Caco-2 (cell line): Measurements from ENCODE around the gene GPR137B. TPM values are rescaled to one million over a fixed set of nuclear protein-coding genes. Genes with fewer than 3 reads are reported as not detected.

Experiments used
- BruUV-seq: library from RNA; stranded (reverse); fragments of 400-500 nt; replicated peaks from 2 replicates; lab custom pipeline; 2021; lab: Mats Ljungman, UMichigan
- CTCF ChIA-PET: fragments of 300-600 bp; sonication (Branson Sonifier 250); formaldehyde crosslinking; loops from one replicate; lab custom pipeline; 2022; ENCODE audit warnings: antibody characterized with exemption; lab: Charles Lee
- POLR2A ChIA-PET: fragments of 300-600 bp; sonication (Branson Sonifier 250); formaldehyde crosslinking; loops from one replicate; lab custom pipeline; 2022; ENCODE audit warnings: antibody characterized with exemption; lab: Charles Lee
- DNase-seq, 2 experiments: peaks; one replicate each; pipeline versions ENCODE4 v3.0.0 to v3.0.0-alpha.2; 2020 to 2022
- H3K27me3 ChIP-seq: replicated peaks from 2 replicates; pipeline ENCODE4 v1.6.0; 2011; ENCODE audit warnings: low read length; ENCODE audit not compliant: control insufficient read depth, insufficient read depth
- H3K36me3 ChIP-seq: 2 replicates; pipeline ENCODE4 v1.5.1; 2011; ENCODE audit warnings: low read length; ENCODE audit not compliant: control insufficient read depth, insufficient read depth
- H3K4me1 ChIP-seq: fragments of 250-450 bp; sonication (Bioruptor Pico); 2 replicates; pipeline ENCODE4 v1.5.1; 2020; ENCODE audit warnings: mild to moderate bottlenecking
- H3K4me3 ChIP-seq: 2 replicates; pipeline ENCODE4 v1.5.1; 2011; ENCODE audit warnings: low read depth, mild to moderate bottlenecking, control low read depth, low read length
- H3K9me3 ChIP-seq: fragments of 250-450 bp; sonication (Bioruptor Pico); 2 replicates; pipeline ENCODE4 v1.5.1; 2020; ENCODE audit warnings: mild to moderate bottlenecking, moderate library complexity
- H3K27ac Mint-ChIP-seq: one replicate; pipeline ENCODE4 v1.8.0; 2022; ENCODE audit warnings: mixed read lengths; ENCODE audit not compliant: unreplicated experiment
- H3K27me3 Mint-ChIP-seq: one replicate; pipeline ENCODE4 v1.8.0; 2022; ENCODE audit warnings: mixed read lengths; ENCODE audit not compliant: insufficient read depth, unreplicated experiment
- H3K36me3 Mint-ChIP-seq: one replicate; pipeline ENCODE4 v1.8.0; 2022; ENCODE audit warnings: mild to moderate bottlenecking, mixed read lengths; ENCODE audit not compliant: insufficient read depth, unreplicated experiment
- H3K4me1 Mint-ChIP-seq: one replicate; pipeline ENCODE4 v1.8.0; 2022; ENCODE audit warnings: low read depth, mixed read lengths; ENCODE audit not compliant: unreplicated experiment
- H3K4me3 Mint-ChIP-seq: one replicate; pipeline ENCODE4 v1.8.0; 2022; ENCODE audit warnings: mild to moderate bottlenecking, moderate library complexity, mixed read lengths; ENCODE audit not compliant: unreplicated experiment
- H3K9me3 Mint-ChIP-seq: one replicate; pipeline ENCODE4 v1.8.0; 2022; ENCODE audit warnings: mixed read lengths; ENCODE audit not compliant: unreplicated experiment
- intact Hi-C: fragments of 100-400 bp; cut with micrococcal nuclease; formaldehyde crosslinking; loops from one replicate; pipeline ENCODE4 v1.10.0; 2022; ENCODE audit not compliant: unreplicated experiment
- total RNA-seq: library from RNA; stranded (reverse); gene quantifications from 2 replicates; pipeline ENCODE4 v1.2.3, GENCODE V29; 2022
- TF ChIP-seq, protein P1 (sequence below), 2 experiments: fragments of 200-600 bp in 1 of 2; IDR thresholded peaks; 1 replicate in 1 of 2; 2 replicates in 1 of 2; pipeline versions ENCODE4 v1.5.1 to v1.8.0; 2011 to 2022; ENCODE audit warnings: antibody characterized with exemption in 1 of 2, control low read depth in 1 of 2, inconsistent platforms in 1 of 2, low read depth in 1 of 2, low read length in 1 of 2, mild to moderate bottlenecking in 1 of 2, moderate library complexity in 1 of 2; ENCODE audit not compliant: insufficient read depth in 1 of 2, severe bottlenecking in 1 of 2, unreplicated experiment in 1 of 2

Gene GPR137B
- total RNA-seq, 1 experiment from 2014 or later: 5.9 TPM

DNA sequence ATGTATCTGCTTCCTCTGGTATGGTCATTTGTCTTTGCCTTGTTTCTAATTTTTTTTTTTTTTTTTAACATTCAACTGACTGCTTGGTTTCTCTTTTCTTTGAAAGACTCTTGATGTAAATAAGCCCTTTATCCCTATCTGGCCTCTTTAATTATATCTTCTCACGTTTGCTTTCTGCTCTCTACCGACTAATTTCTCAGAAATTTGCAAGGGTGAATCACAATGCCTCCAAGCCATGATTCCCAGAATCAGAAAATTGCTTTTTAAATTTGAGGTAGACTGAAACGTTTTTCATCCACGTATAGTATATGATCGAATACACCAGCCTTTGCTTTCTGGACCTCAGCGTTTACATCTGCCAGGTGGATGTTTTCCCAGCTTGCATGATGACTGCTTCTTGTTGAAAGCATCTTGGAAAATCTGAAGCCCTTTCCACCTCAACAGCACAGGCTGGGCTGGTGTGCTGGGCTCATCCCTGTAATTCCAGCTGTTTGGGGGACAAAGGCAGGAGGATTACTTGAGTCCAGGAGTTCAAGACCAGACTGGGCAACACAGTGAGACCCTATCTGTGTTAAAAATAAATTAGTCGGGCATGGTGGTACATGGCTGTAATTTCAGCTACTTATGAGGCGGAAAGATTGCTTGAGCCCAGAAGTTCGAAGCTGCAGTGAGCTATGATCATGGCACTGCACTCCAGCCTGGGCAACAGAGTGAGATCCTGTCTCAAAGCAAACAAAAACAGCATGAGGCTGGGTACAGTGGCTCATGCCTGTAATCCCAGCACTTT lies 35.0 kb upstream of the GPR137B start:
- POLR2A ChIA-PET: no interaction called here
- Histone ChIP-seq H3K9me3 (no peaks in the 10 kb centered on the region), H3K36me3 (no peaks in the 10 kb centered on the region), H3K4me1 (peaks cover 7% of the 10 kb centered on the region; the same call in 1 of the 2 replicates), H3K4me3 (no peak overlapping the region), H3K27me3 (no peaks in the 10 kb centered on the region)
- no peak for DNase-seq
- TF ChIP-seq, protein P1, sequence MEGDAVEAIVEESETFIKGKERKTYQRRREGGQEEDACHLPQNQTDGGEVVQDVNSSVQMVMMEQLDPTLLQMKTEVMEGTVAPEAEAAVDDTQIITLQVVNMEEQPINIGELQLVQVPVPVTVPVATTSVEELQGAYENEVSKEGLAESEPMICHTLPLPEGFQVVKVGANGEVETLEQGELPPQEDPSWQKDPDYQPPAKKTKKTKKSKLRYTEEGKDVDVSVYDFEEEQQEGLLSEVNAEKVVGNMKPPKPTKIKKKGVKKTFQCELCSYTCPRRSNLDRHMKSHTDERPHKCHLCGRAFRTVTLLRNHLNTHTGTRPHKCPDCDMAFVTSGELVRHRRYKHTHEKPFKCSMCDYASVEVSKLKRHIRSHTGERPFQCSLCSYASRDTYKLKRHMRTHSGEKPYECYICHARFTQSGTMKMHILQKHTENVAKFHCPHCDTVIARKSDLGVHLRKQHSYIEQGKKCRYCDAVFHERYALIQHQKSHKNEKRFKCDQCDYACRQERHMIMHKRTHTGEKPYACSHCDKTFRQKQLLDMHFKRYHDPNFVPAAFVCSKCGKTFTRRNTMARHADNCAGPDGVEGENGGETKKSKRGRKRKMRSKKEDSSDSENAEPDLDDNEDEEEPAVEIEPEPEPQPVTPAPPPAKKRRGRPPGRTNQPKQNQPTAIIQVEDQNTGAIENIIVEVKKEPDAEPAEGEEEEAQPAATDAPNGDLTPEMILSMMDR (IDR thresholded peaks at IDR 0.05; ENCODE audit: insufficient read depth in 1 of 2, low read depth in 1 of 2, low read length in 1 of 2, severe bottlenecking in 1 of 2, unreplicated experiment in 1 of 2): no peak
- CTCF ChIA-PET: interaction anchor here (0.7 to 0.9 kb wide), 2 partner anchors 34 to 754 kb away, joined by 3 read pairs; no protein-coding TSS in a partner anchor
- no TSS peak for BruUV-seq
- intact Hi-C loops: loop anchor here (5.0 to 10.0 kb wide), 3 partner anchors 180 to 1017 kb away; no protein-coding TSS in a partner anchor
- Mint-ChIP-seq H3K36me3 (no peaks in the 10 kb centered on the region), H3K4me3 (no peak overlapping the region), H3K9me3 (no peaks in the 10 kb centered on the region), H3K4me1 (no peaks in the 10 kb centered on the region), H3K27ac (no peak overlapping the region), H3K27me3 (no peaks in the 10 kb centered on the region)

DNA sequence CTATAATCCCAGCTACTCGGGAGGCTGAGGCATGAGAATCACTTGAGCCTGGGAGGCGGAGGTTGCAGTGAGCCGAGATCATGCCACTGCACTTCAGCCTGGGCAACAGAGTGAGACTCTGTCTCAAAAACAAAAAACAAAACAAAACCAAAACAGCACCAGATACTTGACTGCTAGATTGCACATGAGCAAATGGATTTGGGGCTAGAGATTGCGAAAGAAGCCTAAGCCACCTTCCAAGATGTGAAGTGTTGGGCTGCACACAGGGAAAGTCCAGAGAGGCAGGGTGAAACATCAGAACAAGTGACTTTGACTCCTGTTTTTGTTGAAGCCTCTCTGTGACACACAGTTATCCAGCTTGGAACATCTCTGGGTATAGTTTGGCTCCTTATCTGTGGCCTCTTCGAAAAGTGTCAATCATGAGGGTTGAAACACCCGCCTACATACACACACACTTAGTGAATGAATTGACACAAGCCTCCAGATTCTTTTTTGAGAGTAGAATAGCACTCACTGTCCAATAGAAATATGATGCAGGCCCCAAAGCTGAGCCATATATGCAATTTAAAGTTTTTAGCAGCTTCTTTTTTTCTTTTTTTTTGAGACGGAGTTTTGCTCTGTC lies 34.2 kb upstream of the GPR137B start:
- H3K4me1 Mint-ChIP-seq: no peaks in the 10 kb centered on the region
- DNase-seq: no peak
- no peaks in the 10 kb centered on the region for H3K36me3 ChIP-seq
- no peaks in the 10 kb centered on the region for H3K27me3 ChIP-seq
- no peaks in the 10 kb centered on the region for H3K27me3 Mint-ChIP-seq
- CTCF ChIA-PET: interaction anchor here (0.9 kb wide), 1 partner anchor 33 kb away, joined by 3 read pairs; no protein-coding TSS in a partner anchor
- H3K27ac Mint-ChIP-seq: no peak overlapping the region
- H3K4me3 ChIP-seq: no peak overlapping the region
- no TSS peak for BruUV-seq
- H3K9me3 ChIP-seq: no peaks in the 10 kb centered on the region
- H3K9me3 Mint-ChIP-seq: no peaks in the 10 kb centered on the region
- intact Hi-C loops: loop anchor here (2.0 to 10.0 kb wide), 4 partner anchors 179 to 1017 kb away; no protein-coding TSS in a partner anchor
- H3K4me1 ChIP-seq: peaks cover 7% of the 10 kb centered on the region; the same call in 1 of the 2 replicates
- TF ChIP-seq, protein P1 (IDR thresholded peaks at IDR 0.05; ENCODE audit: insufficient read depth in 1 of 2, low read depth in 1 of 2, low read length in 1 of 2, severe bottlenecking in 1 of 2, unreplicated experiment in 1 of 2): no peak
- H3K4me3 Mint-ChIP-seq: no peak overlapping the region
- H3K36me3 Mint-ChIP-seq: no peaks in the 10 kb centered on the region
- POLR2A ChIA-PET: no interaction called here

DNA sequence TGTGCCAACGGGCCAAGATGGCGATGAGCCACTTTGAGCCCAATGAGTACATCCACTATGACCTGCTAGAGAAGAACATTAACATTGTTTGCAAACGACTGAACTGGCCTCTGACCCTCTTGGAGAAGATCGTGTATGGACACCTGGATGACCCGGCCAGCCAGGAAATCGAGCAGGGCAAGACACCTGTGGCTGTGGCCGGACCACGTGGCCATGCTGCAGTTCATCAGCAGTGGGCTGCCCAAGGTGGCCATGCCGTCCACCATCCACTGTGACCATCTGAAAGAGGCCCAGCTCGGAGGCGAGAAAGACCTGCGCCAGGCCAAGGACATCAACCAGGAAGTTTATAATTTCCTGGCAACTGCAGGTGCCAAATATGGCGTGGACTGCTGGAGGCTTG lies 32.2 kb upstream of the GPR137B start:
- no peaks in the 10 kb centered on the region for H3K36me3 Mint-ChIP-seq
- no peaks in the 10 kb centered on the region for H3K27me3 Mint-ChIP-seq
- Histone ChIP-seq H3K4me1 (peaks cover 7% of the 10 kb centered on the region; the same call in 1 of the 2 replicates), H3K36me3 (no peaks in the 10 kb centered on the region), H3K27me3 (no peaks in the 10 kb centered on the region), H3K4me3 (no peak overlapping the region), H3K9me3 (no peaks in the 10 kb centered on the region)
- CTCF ChIA-PET: no interaction called here
- H3K27ac Mint-ChIP-seq: no peak overlapping the region
- intact Hi-C loops: no loop called here
- DNase-seq: no peak
- BruUV-seq: no TSS peak
- TF ChIP-seq, protein P1 (IDR thresholded peaks at IDR 0.05; ENCODE audit: insufficient read depth in 1 of 2, low read depth in 1 of 2, low read length in 1 of 2, severe bottlenecking in 1 of 2, unreplicated experiment in 1 of 2): no peak
- POLR2A ChIA-PET: no interaction called here
- H3K9me3 Mint-ChIP-seq: no peaks in the 10 kb centered on the region
- no peaks in the 10 kb centered on the region for H3K4me1 Mint-ChIP-seq
- no peak overlapping the region for H3K4me3 Mint-ChIP-seq
